ENCODE results near the gene HPSE. TPM values are rescaled to one million over a fixed set of nuclear protein-coding genes. Genes with fewer than 3 reads are reported as not detected.

HPSE gene
- polyA plus RNA-seq, 3 donors: 21.2 to 65.8 (median 31.2) TPM

- no peak overlapping the region for H3K4me2 ChIP-seq (replicated peaks; ENCODE audit: extremely low read depth, low read length, poor library complexity, severe bottlenecking)
- no peak for DNase-seq
- intact Hi-C loops (cut with micrococcal nuclease): no loop called here
- no CpG with 5 or more reads among the region's 1 CpG for WGBS (ENCODE audit: insufficient coverage)
- no peaks in the 10 kb centered on the region for H4K20me1 ChIP-seq (ENCODE audit: insufficient read depth, low read length)
- Mint-ChIP-seq H3K27ac (peak overlapping the region in 1 of 7 donors; percentile 7), H3K9me3 (peaks cover 12 to 34% (median 24%) of the 10 kb centered on the region in 7 donors), H3K27me3 (ENCODE audit: low read depth in 3 of 3) (peaks cover 0 to 2% (median 0%) of the 10 kb centered on the region in 3 donors), H3K4me1 (peaks cover 42% of the 10 kb centered on the region), H3K4me3 (no peak overlapping the region), H3K36me3 (peaks cover 3 to 4% of the 10 kb centered on the region in 2 donors)
- H3K4me1 ChIP-seq (ENCODE audit: control insufficient read depth in 1 of 2, insufficient read depth in 2 of 2, low read length in 2 of 2): peaks cover 35 to 48% of the 10 kb centered on the region in 2 donors
- no peak overlapping the region for H3K27ac ChIP-seq (ENCODE audit: low read depth in 1 of 2, low read length in 2 of 2)
- no peaks in the 10 kb centered on the region for H3K36me3 ChIP-seq (replicated peaks in 1 of 2; ENCODE audit: control insufficient read depth in 1 of 2, insufficient read depth in 2 of 2, low read length in 2 of 2)
- no peak overlapping the region for H3K9ac ChIP-seq (ENCODE audit: insufficient read depth, low read length, poor library complexity, severe bottlenecking)
- TF ChIP-seq, protein P1, sequence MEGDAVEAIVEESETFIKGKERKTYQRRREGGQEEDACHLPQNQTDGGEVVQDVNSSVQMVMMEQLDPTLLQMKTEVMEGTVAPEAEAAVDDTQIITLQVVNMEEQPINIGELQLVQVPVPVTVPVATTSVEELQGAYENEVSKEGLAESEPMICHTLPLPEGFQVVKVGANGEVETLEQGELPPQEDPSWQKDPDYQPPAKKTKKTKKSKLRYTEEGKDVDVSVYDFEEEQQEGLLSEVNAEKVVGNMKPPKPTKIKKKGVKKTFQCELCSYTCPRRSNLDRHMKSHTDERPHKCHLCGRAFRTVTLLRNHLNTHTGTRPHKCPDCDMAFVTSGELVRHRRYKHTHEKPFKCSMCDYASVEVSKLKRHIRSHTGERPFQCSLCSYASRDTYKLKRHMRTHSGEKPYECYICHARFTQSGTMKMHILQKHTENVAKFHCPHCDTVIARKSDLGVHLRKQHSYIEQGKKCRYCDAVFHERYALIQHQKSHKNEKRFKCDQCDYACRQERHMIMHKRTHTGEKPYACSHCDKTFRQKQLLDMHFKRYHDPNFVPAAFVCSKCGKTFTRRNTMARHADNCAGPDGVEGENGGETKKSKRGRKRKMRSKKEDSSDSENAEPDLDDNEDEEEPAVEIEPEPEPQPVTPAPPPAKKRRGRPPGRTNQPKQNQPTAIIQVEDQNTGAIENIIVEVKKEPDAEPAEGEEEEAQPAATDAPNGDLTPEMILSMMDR (IDR thresholded peaks at IDR 0.05): no peak
- H3K27me3 ChIP-seq (ENCODE audit: control insufficient read depth in 2 of 2, insufficient read depth in 2 of 2, low read length in 2 of 2): no peaks in the 10 kb centered on the region
- peaks cover 6 to 13% of the 10 kb centered on the region in 2 donors for H3K9me3 ChIP-seq (replicated peaks in 1 of 2; ENCODE audit: control insufficient read depth in 1 of 2, insufficient read depth in 1 of 2, low read length in 2 of 2)
- H3K79me2 ChIP-seq (ENCODE audit: insufficient read depth, low read length): no peaks in the 10 kb centered on the region
- no peak overlapping the region for H3K4me3 ChIP-seq (replicated peaks in 1 of 3; ENCODE audit: low read depth in 2 of 3, low read length in 3 of 3)
- no peak overlapping the region for H2AFZ ChIP-seq (ENCODE audit: insufficient read depth, low read depth, low read length, poor library complexity, severe bottlenecking)
These were observed 38.3 kb upstream of the HPSE start for GRCh38 chr4:83372931-83373330.

GRCh38 chr4:83371936-83372335 lies 37.3 kb upstream of the HPSE start:
- Histone ChIP-seq H3K27ac (ENCODE audit: low read depth in 1 of 2, low read length in 2 of 2) (no peak overlapping the region), H3K36me3 (replicated peaks in 1 of 2; ENCODE audit: control insufficient read depth in 1 of 2, insufficient read depth in 2 of 2, low read length in 2 of 2) (no peaks in the 10 kb centered on the region), H3K9ac (ENCODE audit: insufficient read depth, low read length, poor library complexity, severe bottlenecking) (no peak overlapping the region), H3K4me3 (replicated peaks in 1 of 3; ENCODE audit: low read depth in 2 of 3, low read length in 3 of 3) (no peak overlapping the region), H3K9me3 (replicated peaks in 1 of 2; ENCODE audit: control insufficient read depth in 1 of 2, insufficient read depth in 1 of 2, low read length in 2 of 2) (peaks cover under 1 to 10% of the 10 kb centered on the region in 2 donors), H2AFZ (ENCODE audit: insufficient read depth, low read depth, low read length, poor library complexity, severe bottlenecking) (no peak overlapping the region), H3K27me3 (ENCODE audit: control insufficient read depth in 2 of 2, insufficient read depth in 2 of 2, low read length in 2 of 2) (no peaks in the 10 kb centered on the region), H4K20me1 (ENCODE audit: insufficient read depth, low read length) (no peaks in the 10 kb centered on the region), H3K4me2 (replicated peaks; ENCODE audit: extremely low read depth, low read length, poor library complexity, severe bottlenecking) (no peak overlapping the region), H3K79me2 (ENCODE audit: insufficient read depth, low read length) (no peaks in the 10 kb centered on the region), H3K4me1 (ENCODE audit: control insufficient read depth in 1 of 2, insufficient read depth in 2 of 2, low read length in 2 of 2) (peaks cover 35 to 50% of the 10 kb centered on the region in 2 donors)
- Mint-ChIP-seq H3K36me3 (peaks cover 2 to 3% of the 10 kb centered on the region in 2 donors), H3K27ac (no peak overlapping the region), H3K9me3 (peaks cover 7 to 25% (median 15%) of the 10 kb centered on the region in 7 donors), H3K4me1 (peaks cover 44% of the 10 kb centered on the region), H3K27me3 (ENCODE audit: low read depth in 3 of 3) (peaks cover 0 to 2% (median 0%) of the 10 kb centered on the region in 3 donors), H3K4me3 (no peak overlapping the region)
- TF ChIP-seq, protein P1 (IDR thresholded peaks at IDR 0.05): no peak
- intact Hi-C loops (cut with micrococcal nuclease): no loop called here
- no CpG with 5 or more reads among the region's 1 CpG for WGBS (ENCODE audit: insufficient coverage)
- no peak for DNase-seq
